Renal pelvis (tissue), 4 donors: ENCODE measurements around the gene RPN2. TPM values are rescaled to one million over a fixed set of nuclear protein-coding genes. Genes with fewer than 3 reads are reported as not detected.

ENCODE experiments used
- DNase-seq: peaks from one replicate; pipeline ENCODE4 v3.0.0-alpha.2; 2013
- polyA plus RNA-seq, 3 donors: library from polyadenylated mRNA; unstranded; fragments of 120-200 nt; gene quantifications; one replicate each; pipeline ENCODE4 v1.2.1, GENCODE V29; 2013; ENCODE audit not compliant: insufficient read length in 3 of 3

The RPN2 gene
- polyA plus RNA-seq, 3 donors: 280 to 331 (median 299) TPM

- no peak for DNase-seq
Measured at GRCh38 chr20:37163832-37164554, 15.1 kb upstream of the RPN2 start.

- DNase-seq: no peak
Measured at GRCh38 chr20:37165031-37165430, 14.1 kb upstream of the RPN2 start.

- no peak for DNase-seq
Measured at GRCh38 chr20:37166867-37167266, 12.3 kb upstream of the RPN2 start.

GRCh38 chr20:37172836-37173235, 6.3 kb upstream of the RPN2 start:
- DNase-seq: no peak

- DNase-seq: peak; percentile 9
Measured at GRCh38 chr20:37179683-37180524, 774 bp downstream of the RPN2 start.

GRCh38 chr20:37185686-37186085, 6.6 kb downstream of the RPN2 start:
- DNase-seq: no peak

- DNase-seq: no peak
Measured at GRCh38 chr20:37188787-37189186, 9.7 kb downstream of the RPN2 start.

GRCh38 chr20:37189416-37190016, 10.4 kb downstream of the RPN2 start:
- DNase-seq: no peak

- DNase-seq: no peak
Measured at GRCh38 chr20:37190354-37191112, 11.4 kb downstream of the RPN2 start.

GRCh38 chr20:37192137-37192854, 13.2 kb downstream of the RPN2 start:
- peak; percentile 69 for DNase-seq

GRCh38 chr20:37193226-37193625, 14.1 kb downstream of the RPN2 start:
- DNase-seq: no peak

- no peak for DNase-seq
Measured at GRCh38 chr20:37193821-37194220, 14.7 kb downstream of the RPN2 start.

GRCh38 chr20:37194621-37195417, 15.7 kb downstream of the RPN2 start:
- DNase-seq: no peak

GRCh38 chr20:37198932-37199660, 20.0 kb downstream of the RPN2 start:
- no peak for DNase-seq

- DNase-seq: no peak
Measured at GRCh38 chr20:37200376-37200775, 21.2 kb downstream of the RPN2 start.

- DNase-seq: no peak
Measured at GRCh38 chr20:37200926-37201826, 22.0 kb downstream of the RPN2 start.

- DNase-seq: no peak
Measured at GRCh38 chr20:37201827-37202162, 22.7 kb downstream of the RPN2 start.

- DNase-seq: peak; percentile 9
Measured at GRCh38 chr20:37202267-37202943, 23.3 kb downstream of the RPN2 start.
